Gastroesophageal sphincter (tissue), 4 donors: ENCODE results near the gene INTS6L. TPM values are rescaled to one million over a fixed set of nuclear protein-coding genes. Genes with fewer than 3 reads are reported as not detected.
"Not testable (repeated sequence)": the region's sequence is repeated elsewhere in the genome, so short reads cannot be mapped to it uniquely, and the experiment has no call there.

ENCODE experiments used
- ATAC-seq: fragments of 150-250 bp; one replicate; pipeline ENCODE4 v1.9.1; 2016; ENCODE audit warnings: mild to moderate bottlenecking, moderate library complexity
- H3K27ac ChIP-seq, 4 donors: fragments of 200-600 bp; sonication (generic) in 3 of 4; 1 replicate in 3 of 4; 2 replicates in 1 of 4; pipeline ENCODE4 v1.5.1; 2016 to 2019
- H3K27me3 ChIP-seq: fragments of 200-600 bp; sonication (generic); one replicate; pipeline ENCODE4 v1.5.1; 2019
- H3K36me3 ChIP-seq, 2 donors: fragments of 200-600 bp; sonication (generic); one replicate each; pipeline ENCODE4 v1.5.1; 2019; ENCODE audit warnings: control low read depth in 1 of 2
- H3K4me1 ChIP-seq, 3 donors: fragments of 200-600 bp; sonication (generic); 1 replicate in 2 of 3; 2 replicates in 1 of 3; pipeline ENCODE4 v1.5.1; 2016 to 2019; ENCODE audit warnings: control low read depth in 2 of 3
- H3K4me3 ChIP-seq, 2 donors: fragments of 200-600 bp; sonication (generic); one replicate each; pipeline ENCODE4 v1.5.1; 2019; ENCODE audit warnings: mild to moderate bottlenecking in 1 of 2, moderate library complexity in 1 of 2
- H3K9me3 ChIP-seq, 3 donors: fragments of 200-600 bp; sonication (generic); one replicate each; pipeline ENCODE4 v1.5.1; 2017 to 2019; ENCODE audit warnings: control low read depth in 2 of 3
- CTCF ChIP-seq, 4 experiments: fragments of 200-600 bp in 2 of 4; fragments of 450-650 bp in 2 of 4; sonication (generic) in 1 of 4; IDR thresholded peaks; one replicate each; pipeline ENCODE4 v1.5.1; 2017 to 2019; ENCODE audit warnings: antibody characterized with exemption in 4 of 4, mild to moderate bottlenecking in 2 of 4, moderate library complexity in 2 of 4
- EP300 ChIP-seq: sonication (generic); formaldehyde crosslinking; IDR thresholded peaks from one replicate; pipeline ENCODE4 v1.6.1; 2017; ENCODE audit warnings: antibody characterized with exemption, mild to moderate bottlenecking
- POLR2A ChIP-seq, 2 donors: fragments of 450-650 bp; IDR thresholded peaks; one replicate each; pipeline ENCODE4 v1.6.1; 2017; ENCODE audit warnings: antibody characterized with exemption in 2 of 2, mild to moderate bottlenecking in 2 of 2, moderate library complexity in 1 of 2
- POLR2AphosphoS5 ChIP-seq: sonication (generic); formaldehyde crosslinking; IDR thresholded peaks from one replicate; pipeline ENCODE4 v1.6.1; 2017; ENCODE audit warnings: antibody characterized with exemption
- WGBS, 2 donors: methylation state at CpG; one replicate each; pipeline ENCODE4 v1.1.5; 2018; ENCODE audit warnings: low coverage in 1 of 2; 5-methylcytosine and 5-hydroxymethylcytosine counted together
- total RNA-seq, 4 donors: library from RNA; depleted of rRNA; stranded (reverse); fragments of >200 nt; gene quantifications; one replicate each; pipeline ENCODE4 v1.1.0, GENCODE V29; 2016

The INTS6L gene
- total RNA-seq, 4 donors from 2014 or later = 7.6 to 18.4 (median 10.3) TPM

- ATAC-seq = no peak
- no peaks in the 10 kb centered on the region for H3K27me3 ChIP-seq
- H3K27ac ChIP-seq = no peak overlapping the region
- no peaks in the 10 kb centered on the region for H3K9me3 ChIP-seq
- H3K4me3 ChIP-seq = no peak overlapping the region
- WGBS, 2 donors = 90 to 100% methylated on average over 2 of the region's 2 CpGs
- TF ChIP-seq CTCF (IDR thresholded peaks at IDR 0.05) (no peak), POLR2AphosphoS5 (no peak), EP300 (no peak), POLR2A (IDR thresholded peaks at IDR 0.05) (no peak)
- peaks cover 0 to 9% of the 10 kb centered on the region in 2 donors for H3K36me3 ChIP-seq
- H3K4me1 ChIP-seq = no peaks in the 10 kb centered on the region
Measured at GRCh38 chrX:135557344-135557743, 36.9 kb downstream of the INTS6L start.

- no peak for ATAC-seq
- Histone ChIP-seq H3K4me1 (no peaks in the 10 kb centered on the region), H3K27ac (no peak overlapping the region), H3K27me3 (no peaks in the 10 kb centered on the region), H3K4me3 (no peak overlapping the region), H3K9me3 (no peaks in the 10 kb centered on the region), H3K36me3 (peaks cover 0 to 28% of the 10 kb centered on the region in 2 donors)
- TF ChIP-seq CTCF (IDR thresholded peaks at IDR 0.05) (peak in 3 of 4 experiments; percentile 7 to 45 (median 24)), EP300 (no peak)
- WGBS, 2 donors = 63 to 76% methylated on average over 2 of the region's 2 CpGs
Measured at GRCh38 chrX:135572436-135572835, 52.0 kb downstream of the INTS6L start.

- no peak overlapping the region for H3K4me3 ChIP-seq
- no peak for TF ChIP-seq POLR2AphosphoS5
- no peak for TF ChIP-seq EP300
- no peak for TF ChIP-seq POLR2A (IDR thresholded peaks at IDR 0.05)
- TF ChIP-seq CTCF (IDR thresholded peaks at IDR 0.05) = no peak
- 52% methylated on average over 2 of the region's 2 CpGs; no CpG with 5 or more reads in 1 of the 2 donors for WGBS, 2 donors
- ATAC-seq = no peak
- H3K4me1 ChIP-seq = no peaks in the 10 kb centered on the region
- H3K27ac ChIP-seq = no peak overlapping the region
- H3K27me3 ChIP-seq = no peaks in the 10 kb centered on the region
- H3K36me3 ChIP-seq = peaks cover 0 to 48% of the 10 kb centered on the region in 2 donors
- H3K9me3 ChIP-seq = no peaks in the 10 kb centered on the region
Measured at GRCh38 chrX:135581496-135581895, 61.0 kb downstream of the INTS6L start.

- TF ChIP-seq CTCF (IDR thresholded peaks at IDR 0.05) (no peak), POLR2AphosphoS5 (no peak), POLR2A (IDR thresholded peaks at IDR 0.05) (no peak), EP300 (no peak)
- no peaks in the 10 kb centered on the region for H3K27me3 ChIP-seq
- WGBS, 2 donors = 74 to 80% methylated on average over 1 to 3 of the region's 6 CpGs
- H3K27ac ChIP-seq = no peak overlapping the region
- H3K9me3 ChIP-seq = no peaks in the 10 kb centered on the region
- ATAC-seq = no peak
- H3K36me3 ChIP-seq = peaks cover 0 to 18% of the 10 kb centered on the region in 2 donors
- no peaks in the 10 kb centered on the region for H3K4me1 ChIP-seq
- no peak overlapping the region for H3K4me3 ChIP-seq
Measured at GRCh38 chrX:135585153-135585552, 64.7 kb downstream of the INTS6L start.

GRCh38 chrX:135591871-135592270 is 71.4 kb downstream of the INTS6L start:
- H3K9me3 ChIP-seq = no peaks in the 10 kb centered on the region
- no peak overlapping the region for H3K4me3 ChIP-seq
- no peaks in the 10 kb centered on the region for H3K36me3 ChIP-seq
- no peaks in the 10 kb centered on the region for H3K4me1 ChIP-seq
- no peak overlapping the region for H3K27ac ChIP-seq
- TF ChIP-seq POLR2AphosphoS5 (no peak), EP300 (no peak), POLR2A (IDR thresholded peaks at IDR 0.05) (no peak), CTCF (IDR thresholded peaks at IDR 0.05) (no peak)
- ATAC-seq = no peak
- WGBS, 2 donors = 60 to 71% methylated on average over 2 of the region's 4 CpGs
- H3K27me3 ChIP-seq = no peaks in the 10 kb centered on the region

- H3K27me3 ChIP-seq, H3K36me3 ChIP-seq, H3K4me1 ChIP-seq, H3K9me3 ChIP-seq, H3K27ac ChIP-seq, H3K4me3 ChIP-seq, ATAC-seq: not testable (repeated sequence)
- WGBS, 2 donors = 60% methylated on average over 1 of the region's 2 CpGs; no CpG with 5 or more reads in 1 of the 2 donors
Measured at GRCh38 chrX:135594049-135594448, 73.6 kb downstream of the INTS6L start.

- H3K9me3 ChIP-seq, H3K27me3 ChIP-seq, H3K4me3 ChIP-seq, H3K4me1 ChIP-seq, ATAC-seq, H3K36me3 ChIP-seq, H3K27ac ChIP-seq: not testable (repeated sequence)
- WGBS, 2 donors = 78 to 80% methylated on average over 1 of the region's 1 CpG
Measured at GRCh38 chrX:135594453-135594852, 74.0 kb downstream of the INTS6L start.
